IPS-18c (cell line): ENCODE measurements around the gene POLR2J2.
A peak's percentile ranks its signal among the peaks of the same experiment; 100 is the strongest.
"Not testable (repeated sequence)": the region's sequence is repeated elsewhere in the genome, so short reads cannot be mapped to it uniquely, and the experiment has no call there.

ENCODE experiments used
- H3K4me3 ChIP-seq: 2 replicates; pipeline ENCODE4 v1.7.0; 2013; ENCODE audit warnings: low read depth, mild to moderate bottlenecking, low read length, moderate library complexity; ENCODE audit not compliant: insufficient read depth
- H3K9me3 ChIP-seq: one replicate; pipeline ENCODE4 v1.6.1; 2013; ENCODE audit warnings: mild to moderate bottlenecking, low read length, moderate library complexity; ENCODE audit not compliant: control insufficient read depth, insufficient read depth

POLR2J2 gene

DNA sequence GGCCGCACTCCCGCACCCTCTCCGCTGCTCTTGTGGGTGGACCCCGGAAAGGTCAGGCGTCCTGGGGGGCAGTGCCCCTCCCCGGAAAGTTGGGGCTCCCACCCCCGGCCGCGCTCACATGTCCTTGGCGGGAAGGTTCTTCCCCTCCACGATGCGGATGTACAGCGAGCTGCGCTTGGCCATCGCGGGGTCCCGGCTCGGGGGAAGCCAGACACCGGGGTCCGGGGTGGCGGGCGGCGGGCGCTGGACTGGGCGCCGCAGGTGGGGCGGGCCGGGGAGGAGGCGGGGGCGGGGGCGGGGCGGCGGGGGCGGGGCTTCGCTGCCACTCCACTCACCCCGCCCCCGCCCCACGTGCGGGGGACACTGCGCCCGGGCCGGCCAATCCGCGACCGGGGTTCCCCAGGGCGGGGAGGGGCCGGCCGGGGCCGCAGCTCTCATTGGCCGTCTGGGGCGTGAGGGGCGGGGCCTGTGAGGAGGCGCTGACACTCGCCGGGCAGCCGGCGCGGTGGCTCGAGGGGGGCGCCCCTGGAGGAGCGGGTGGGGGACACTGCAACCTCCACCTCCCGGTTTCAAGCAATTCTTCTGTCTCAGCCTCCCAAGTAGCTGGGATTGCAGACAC is 54.8 kb downstream of the POLR2J2 start, which contains the start of gene RASA4:
Gene RASA4 (minus strand): TSS at position 250 of the 619 bp plus-strand sequence. CDS start 67 bp downstream, at position 183.
- peak within 1 kb of the TSS; percentile 34; the same call in 1 of the 2 replicates for H3K4me3 ChIP-seq
- H3K9me3 ChIP-seq, result not testable (repeated sequence)
